IgD-negative memory B cell (primary cell): ENCODE measurements around the gene NDUFV1. TPM values are rescaled to one million over a fixed set of nuclear protein-coding genes. Genes with fewer than 3 reads are reported as not detected.
"Not testable (repeated sequence)": the region's sequence is repeated elsewhere in the genome, so short reads cannot be mapped to it uniquely, and the experiment has no call there.

Experiments used
- H3K27ac Mint-ChIP-seq, 3 donors: one replicate each; pipeline ENCODE4 v1.8.0; 2020 to 2022; ENCODE audit warnings: mild to moderate bottlenecking in 3 of 3, mixed read lengths in 3 of 3, moderate library complexity in 1 of 3
- H3K27me3 Mint-ChIP-seq: one replicate; pipeline ENCODE4 v1.8.0; 2021; ENCODE audit warnings: mixed read lengths
- H3K36me3 Mint-ChIP-seq: one replicate; pipeline ENCODE4 v1.8.0; 2020; ENCODE audit warnings: mild to moderate bottlenecking, mixed read lengths
- H3K4me1 Mint-ChIP-seq, 3 donors: one replicate each; pipeline ENCODE4 v1.8.0; 2020 to 2022; ENCODE audit warnings: mixed read lengths in 3 of 3, mild to moderate bottlenecking in 1 of 3
- H3K4me3 Mint-ChIP-seq, 4 donors: one replicate each; pipeline ENCODE4 v1.8.0; 2020 to 2022; ENCODE audit warnings: mild to moderate bottlenecking in 4 of 4, mixed read lengths in 4 of 4, moderate library complexity in 3 of 4
- H3K9me3 Mint-ChIP-seq, 3 donors: one replicate each; pipeline ENCODE4 v1.8.0; 2020 to 2021; ENCODE audit warnings: mixed read lengths in 3 of 3, mild to moderate bottlenecking in 1 of 3
- polyA plus RNA-seq: library from polyadenylated mRNA; unstranded; fragments of 300-500 nt; fragmentation: Illumina TruSeq; gene quantifications from one replicate; pipeline ENCODE4 v1.2.3, GENCODE V29; 2021

NDUFV1 gene
- polyA plus RNA-seq, 1 donor from 2014 or later = 121 TPM

DNA sequence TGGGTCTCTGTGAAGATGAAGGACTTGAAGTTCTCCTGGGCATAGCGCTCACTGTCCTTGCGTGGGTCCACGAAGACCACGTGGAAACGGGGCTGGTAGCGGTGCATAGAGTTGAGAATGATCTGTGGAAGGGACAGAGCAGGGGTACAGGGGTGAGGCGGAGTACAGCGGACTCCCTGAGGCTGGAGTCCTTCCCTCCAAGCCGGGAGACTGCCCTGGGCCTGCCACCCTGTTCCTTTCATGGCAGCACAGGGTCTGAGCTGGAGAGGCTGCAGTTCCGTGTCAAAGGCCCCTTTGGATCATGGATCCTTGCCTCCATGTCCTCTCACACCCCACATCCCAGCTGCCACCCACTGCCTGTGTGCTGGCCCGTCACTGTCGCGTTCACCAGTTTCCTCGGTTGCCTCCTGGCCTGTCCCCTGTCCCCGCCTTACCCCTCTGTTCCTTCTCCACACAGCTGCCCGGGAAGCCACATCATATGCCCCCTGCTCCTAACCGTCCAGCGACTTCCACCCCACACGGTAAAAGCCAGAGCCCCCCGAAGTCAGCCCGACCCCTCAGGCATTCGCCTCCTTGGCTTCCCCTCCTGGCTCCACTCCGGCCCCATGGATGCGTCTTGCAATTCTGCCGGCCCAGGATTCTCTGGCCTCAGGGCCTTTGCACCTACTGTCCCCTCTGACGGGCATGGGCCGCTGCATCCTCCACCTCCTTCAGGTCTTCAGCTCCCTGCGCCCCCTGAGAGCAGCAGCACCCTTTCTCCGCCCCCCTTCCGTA, 26.4 kb downstream of the NDUFV1 start:
- H3K27me3 Mint-ChIP-seq = no peaks in the 10 kb centered on the region
- H3K36me3 Mint-ChIP-seq = peaks cover 1% of the 10 kb centered on the region
- H3K4me3 Mint-ChIP-seq = peak overlapping the region in 1 of 4 donors; percentile 63
- H3K4me1 Mint-ChIP-seq = peaks cover 0 to 9% (median 7%) of the 10 kb centered on the region in 3 donors
- no peaks in the 10 kb centered on the region for H3K9me3 Mint-ChIP-seq
- H3K27ac Mint-ChIP-seq = peak overlapping the region in 1 of 3 donors; percentile 39

DNA sequence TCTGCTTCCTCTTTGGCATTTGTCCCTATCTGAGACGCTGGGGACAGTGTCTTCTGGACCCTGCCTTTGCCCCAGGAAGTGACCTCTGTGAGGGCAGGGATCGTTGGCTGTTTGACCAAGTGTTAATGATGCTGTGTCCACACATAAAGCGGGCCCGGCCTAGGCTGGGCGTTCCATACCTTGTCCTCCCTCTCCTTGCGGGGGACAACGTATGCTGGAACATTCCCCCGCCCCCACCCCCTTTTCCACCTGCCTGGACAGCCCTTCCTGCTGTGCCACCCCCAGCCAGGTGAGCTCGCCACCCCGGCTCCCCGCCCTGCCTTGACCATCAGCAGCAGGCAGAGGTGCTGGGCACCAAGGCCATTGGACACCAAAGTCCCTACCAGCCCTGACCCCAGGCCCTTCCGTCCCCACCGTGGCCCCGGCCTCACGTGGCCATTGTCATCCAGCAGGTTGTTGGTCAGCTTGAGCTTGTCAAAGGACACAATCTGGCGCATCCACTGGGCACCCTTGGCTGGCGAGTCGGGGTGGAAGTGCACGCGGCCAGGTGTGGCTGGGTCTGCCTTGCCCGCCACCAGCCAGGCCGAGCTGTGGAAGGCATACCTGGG, 27.1 kb downstream of the NDUFV1 start:
- peaks cover 0 to 9% (median 7%) of the 10 kb centered on the region in 3 donors for H3K4me1 Mint-ChIP-seq
- H3K27me3 Mint-ChIP-seq = no peaks in the 10 kb centered on the region
- no peaks in the 10 kb centered on the region for H3K9me3 Mint-ChIP-seq
- peaks cover 1% of the 10 kb centered on the region for H3K36me3 Mint-ChIP-seq
- peak overlapping the region in 1 of 4 donors; percentile 35 for H3K4me3 Mint-ChIP-seq
- peak overlapping the region in 1 of 3 donors; percentile 39 for H3K27ac Mint-ChIP-seq

DNA sequence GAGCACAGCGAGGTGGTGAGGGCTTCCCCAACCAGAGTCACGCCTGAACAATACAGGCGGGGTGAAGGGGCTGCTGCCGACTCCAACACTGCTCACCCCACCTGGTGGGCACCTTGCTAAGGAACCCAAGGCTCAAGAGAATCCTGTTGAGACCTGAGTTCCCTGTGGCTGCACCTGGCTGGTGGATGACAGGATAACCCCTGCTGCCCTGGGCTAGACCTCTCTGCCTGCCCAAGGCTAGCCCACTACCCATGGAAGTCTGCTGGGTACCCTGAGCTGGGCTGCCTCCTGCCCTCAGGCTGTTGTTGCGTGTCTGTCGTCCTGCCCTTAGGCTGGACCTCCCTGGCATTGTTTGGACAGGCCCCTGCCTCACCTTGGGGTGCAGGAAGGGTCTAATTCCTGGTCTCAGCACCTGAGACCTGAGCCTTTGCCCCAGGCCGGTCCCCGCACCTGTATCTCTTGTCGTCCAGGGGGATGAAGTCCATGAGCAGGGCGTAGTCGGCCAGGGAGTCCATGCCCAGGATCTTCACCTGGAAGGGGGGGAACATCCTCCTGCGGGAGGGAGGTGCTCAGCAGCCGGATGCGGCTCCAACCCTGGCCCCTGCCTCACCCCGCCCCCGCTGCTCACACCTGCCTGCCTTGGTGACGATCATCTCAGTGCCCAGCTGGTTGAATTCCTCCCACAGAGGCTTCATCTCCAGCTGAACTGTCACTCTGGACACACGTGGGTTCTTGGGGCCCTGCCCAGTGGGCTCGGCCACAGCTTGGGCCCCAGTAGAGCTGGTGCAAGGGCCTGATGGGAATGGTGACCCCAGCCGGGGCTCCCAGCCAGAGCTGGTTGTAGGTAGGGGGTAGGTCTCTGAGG, 27.9 kb downstream of the NDUFV1 start:
- Mint-ChIP-seq H3K27me3 (no peaks in the 10 kb centered on the region), H3K4me3 (no peak overlapping the region), H3K9me3 (no peaks in the 10 kb centered on the region), H3K27ac (no peak overlapping the region), H3K36me3 (peaks cover 1% of the 10 kb centered on the region), H3K4me1 (peaks cover 0 to 9% (median 7%) of the 10 kb centered on the region in 3 donors)

- H3K27ac Mint-ChIP-seq = no peak overlapping the region
- no peaks in the 10 kb centered on the region for H3K9me3 Mint-ChIP-seq
- H3K4me3 Mint-ChIP-seq = peak overlapping the region in 1 of 4 donors; percentile 53
- peaks cover 0 to 9% (median 7%) of the 10 kb centered on the region in 3 donors for H3K4me1 Mint-ChIP-seq
- peaks cover 1% of the 10 kb centered on the region for H3K36me3 Mint-ChIP-seq
- H3K27me3 Mint-ChIP-seq = peaks cover 3% of the 10 kb centered on the region
Measured at GRCh38 chr11:67635231-67635521, 28.4 kb downstream of the NDUFV1 start.

DNA sequence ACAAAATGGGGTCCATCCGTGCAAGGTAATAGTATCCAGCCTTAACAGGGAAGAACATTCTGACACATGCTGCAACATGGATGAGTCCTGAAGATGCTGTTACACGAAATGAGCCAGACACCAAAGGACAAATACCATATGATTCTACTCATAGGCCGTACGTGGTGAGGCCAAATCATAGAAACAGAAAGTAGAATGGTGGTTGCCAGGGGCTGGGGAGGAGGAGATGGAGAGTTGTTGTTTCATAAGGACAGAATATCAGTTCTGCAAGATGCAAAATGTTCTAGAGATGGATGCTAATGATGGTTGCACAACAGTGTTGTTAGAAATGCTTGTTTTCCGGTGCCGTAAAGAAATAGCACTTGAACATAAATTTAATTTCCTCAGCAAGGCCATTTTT, 30.2 kb downstream of the NDUFV1 start:
- Mint-ChIP-seq H3K9me3 (no peaks in the 10 kb centered on the region), H3K36me3 (peaks cover 1% of the 10 kb centered on the region), H3K27me3 (peaks cover 5% of the 10 kb centered on the region), H3K27ac (no peak overlapping the region), H3K4me3 (no peak overlapping the region), H3K4me1 (peaks cover 0 to 5% (median 3%) of the 10 kb centered on the region in 3 donors)

DNA sequence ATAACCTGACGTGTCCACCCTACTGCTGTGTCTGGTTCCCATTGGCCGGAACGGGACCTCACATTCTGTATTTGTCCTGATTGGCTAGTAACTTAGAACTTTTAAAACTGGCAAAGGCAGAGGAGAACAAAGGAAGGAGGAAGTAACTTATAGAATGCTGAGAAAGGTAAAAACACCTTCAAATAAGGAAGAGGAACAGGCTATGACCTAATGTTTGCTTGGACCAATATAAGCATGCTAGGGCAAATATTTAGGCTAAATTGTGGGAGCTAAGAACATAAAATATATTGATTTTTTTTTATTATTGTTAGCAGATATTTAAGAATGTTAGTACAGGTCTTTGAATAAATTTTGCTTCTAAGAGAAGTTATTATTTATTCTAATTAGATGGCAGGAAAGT, 30.7 kb downstream of the NDUFV1 start:
- not testable (repeated sequence) for H3K4me3 Mint-ChIP-seq, H3K4me1 Mint-ChIP-seq, H3K27me3 Mint-ChIP-seq, H3K36me3 Mint-ChIP-seq, H3K9me3 Mint-ChIP-seq
- peak overlapping the region in 1 of 3 donors; percentile 14 for H3K27ac Mint-ChIP-seq

DNA sequence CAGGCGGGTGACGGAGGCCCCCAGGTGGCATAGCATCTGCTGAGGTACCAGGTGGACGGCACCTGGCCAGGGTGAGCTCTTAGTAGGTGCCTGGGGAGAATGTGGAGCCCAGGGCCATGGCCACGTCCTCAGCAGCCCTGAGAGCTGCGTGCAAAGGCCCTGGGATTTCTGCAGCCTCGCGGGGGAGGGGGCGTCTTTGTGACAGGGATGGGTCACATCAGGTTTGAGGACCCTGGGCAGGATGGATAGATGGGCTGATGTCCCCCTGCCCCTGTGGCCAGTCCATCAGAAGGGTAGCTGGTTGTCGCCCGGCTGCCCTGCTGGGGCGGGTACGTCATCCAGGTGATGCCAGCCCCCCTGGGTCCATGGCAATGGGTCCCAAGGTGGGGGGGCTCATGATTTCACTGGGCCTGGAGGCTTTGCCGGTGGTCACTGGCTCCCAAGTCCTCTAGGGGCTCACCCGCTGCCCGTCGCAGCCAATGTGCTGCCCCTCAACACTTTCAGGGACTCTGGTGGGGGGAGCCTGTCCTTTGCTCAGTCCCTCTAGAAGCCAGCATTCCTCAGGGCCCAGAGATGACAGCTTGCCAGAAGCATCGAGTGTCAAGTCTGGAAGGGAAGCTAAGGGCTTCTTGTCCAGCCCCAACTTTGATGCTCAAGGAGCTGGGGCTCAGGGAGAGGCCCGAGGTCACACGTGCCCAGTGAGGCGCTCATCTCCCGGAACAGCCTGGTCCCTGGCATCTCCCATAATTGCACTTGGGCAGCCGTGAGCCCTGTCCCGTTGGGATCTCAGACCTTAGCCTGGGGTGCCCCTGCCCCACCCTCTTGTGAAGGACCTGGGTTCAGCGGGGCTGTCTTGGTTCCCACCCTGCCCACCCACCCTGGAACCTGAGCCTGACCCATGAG, 32.0 kb downstream of the NDUFV1 start:
- Mint-ChIP-seq H3K4me1 (peaks cover 0 to 4% (median 3%) of the 10 kb centered on the region in 3 donors), H3K4me3 (peak overlapping the region in 1 of 4 donors; percentile 45), H3K27me3 (peaks cover 8% of the 10 kb centered on the region), H3K27ac (no peak overlapping the region), H3K36me3 (peaks cover 1% of the 10 kb centered on the region), H3K9me3 (peaks cover 0 to 2% (median 0%) of the 10 kb centered on the region in 3 donors)

DNA sequence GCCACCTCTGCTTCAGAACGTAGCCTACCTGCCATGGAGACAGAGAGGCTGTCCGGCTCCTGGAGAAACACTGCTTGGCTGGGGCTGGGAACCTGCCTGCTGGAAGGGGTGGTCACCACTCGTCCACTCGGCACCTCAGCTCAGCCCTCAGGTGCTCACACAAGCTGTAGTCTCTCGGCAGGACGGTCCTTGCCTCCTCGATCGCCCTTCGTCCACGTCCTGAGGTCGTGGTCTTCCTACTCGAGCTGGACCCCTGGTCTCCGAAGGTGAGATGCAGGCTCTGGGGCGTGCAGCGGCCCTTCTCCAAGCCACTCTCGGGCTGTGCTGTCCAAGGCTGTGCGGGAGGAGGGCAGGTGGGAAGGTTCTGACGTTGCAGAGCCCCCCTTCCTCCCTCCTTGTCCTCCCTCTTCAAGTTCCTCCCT, 32.7 kb downstream of the NDUFV1 start, which contains the start of gene TBX10:
TSS of gene TBX10 (minus strand) at position 326 of the 422 bp plus-strand sequence. CDS start at position 35, 291 bp downstream.
- Mint-ChIP-seq H3K9me3 (peaks cover 0 to 4% (median 0%) of the 10 kb centered on the region in 3 donors), H3K4me1 (peaks cover 3 to 6% (median 5%) of the 10 kb centered on the region in 3 donors), H3K36me3 (peaks cover 1% of the 10 kb centered on the region), H3K27ac (no peak within 1 kb of the TSS), H3K4me3 (peak within 1 kb of the TSS in 1 of 4 donors; percentile 45), H3K27me3 (peaks cover 11% of the 10 kb centered on the region)

DNA sequence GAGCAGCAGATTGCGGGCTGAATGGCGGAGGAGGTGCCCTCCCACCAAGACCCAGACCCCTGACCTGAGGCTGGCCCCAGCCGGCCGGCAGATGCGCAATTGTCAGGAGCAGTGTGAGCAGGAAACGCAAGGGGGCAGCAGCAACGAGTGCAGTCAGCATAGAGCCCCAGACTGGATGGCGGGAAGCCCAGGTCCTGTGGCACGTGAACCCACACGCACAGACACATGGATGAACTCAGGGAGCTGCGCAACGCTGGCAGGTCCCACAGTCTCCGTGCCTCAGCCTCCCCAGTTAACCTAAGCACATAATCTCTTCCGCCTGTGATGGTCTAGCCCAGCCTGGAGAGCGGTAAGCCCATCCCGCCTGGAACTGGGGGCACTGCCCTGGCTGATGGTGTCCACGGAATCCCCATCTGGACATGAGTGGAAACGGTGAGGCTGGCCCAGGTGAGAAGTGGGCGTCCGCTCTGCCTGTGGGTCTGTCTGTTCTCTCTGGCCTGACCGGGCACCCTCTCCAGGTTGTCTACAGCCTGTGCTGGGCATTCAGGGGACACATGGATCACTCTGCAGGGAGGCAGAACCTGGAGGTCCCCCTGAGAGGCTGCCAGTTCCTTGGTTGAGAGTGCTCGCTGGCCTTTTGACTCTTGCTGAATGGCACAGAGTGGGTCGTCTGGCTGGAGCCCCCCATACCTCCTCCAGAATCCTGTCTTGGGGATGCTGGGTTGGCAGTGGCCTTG, 33.5 kb downstream of the NDUFV1 start:
- H3K4me1 Mint-ChIP-seq = peaks cover 3 to 10% (median 5%) of the 10 kb centered on the region in 3 donors
- peaks cover 11% of the 10 kb centered on the region for H3K27me3 Mint-ChIP-seq
- no peak overlapping the region for H3K27ac Mint-ChIP-seq
- peaks cover 1% of the 10 kb centered on the region for H3K36me3 Mint-ChIP-seq
- peaks cover 0 to 4% (median 0%) of the 10 kb centered on the region in 3 donors for H3K9me3 Mint-ChIP-seq
- no peak overlapping the region for H3K4me3 Mint-ChIP-seq

DNA sequence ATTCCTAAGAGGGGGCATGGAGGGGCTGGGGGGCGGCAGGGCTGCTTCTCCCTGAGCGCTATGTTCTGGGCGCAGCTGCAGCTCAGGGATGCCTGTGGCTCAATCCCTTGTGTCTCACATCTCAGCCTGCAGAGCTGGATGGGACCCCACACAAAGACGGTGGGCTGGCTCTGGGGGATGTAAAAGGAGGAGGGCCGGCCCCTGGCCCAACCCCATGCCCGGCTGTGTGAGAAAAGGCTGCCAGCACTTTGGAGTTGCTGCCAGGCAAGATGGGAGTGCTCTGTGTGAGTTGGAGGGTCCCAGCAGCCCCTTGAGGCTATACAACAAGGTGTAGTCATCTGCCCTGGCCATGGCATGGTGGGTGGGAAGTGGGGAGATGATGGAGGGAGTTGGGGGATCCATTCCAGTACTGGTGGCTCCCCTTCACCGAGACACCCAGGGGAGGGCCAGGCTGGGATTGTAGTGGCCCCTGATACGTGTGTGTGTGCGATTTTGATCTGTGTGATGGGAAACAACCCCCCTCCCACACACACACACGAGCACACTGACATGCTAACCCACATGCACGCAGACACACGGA, 34.1 kb downstream of the NDUFV1 start:
- Mint-ChIP-seq H3K4me3 (no peak overlapping the region), H3K27me3 (peaks cover 11% of the 10 kb centered on the region), H3K27ac (no peak overlapping the region), H3K36me3 (no peaks in the 10 kb centered on the region), H3K4me1 (peaks cover 3 to 10% (median 5%) of the 10 kb centered on the region in 3 donors), H3K9me3 (peaks cover 0 to 4% (median 0%) of the 10 kb centered on the region in 3 donors)

DNA sequence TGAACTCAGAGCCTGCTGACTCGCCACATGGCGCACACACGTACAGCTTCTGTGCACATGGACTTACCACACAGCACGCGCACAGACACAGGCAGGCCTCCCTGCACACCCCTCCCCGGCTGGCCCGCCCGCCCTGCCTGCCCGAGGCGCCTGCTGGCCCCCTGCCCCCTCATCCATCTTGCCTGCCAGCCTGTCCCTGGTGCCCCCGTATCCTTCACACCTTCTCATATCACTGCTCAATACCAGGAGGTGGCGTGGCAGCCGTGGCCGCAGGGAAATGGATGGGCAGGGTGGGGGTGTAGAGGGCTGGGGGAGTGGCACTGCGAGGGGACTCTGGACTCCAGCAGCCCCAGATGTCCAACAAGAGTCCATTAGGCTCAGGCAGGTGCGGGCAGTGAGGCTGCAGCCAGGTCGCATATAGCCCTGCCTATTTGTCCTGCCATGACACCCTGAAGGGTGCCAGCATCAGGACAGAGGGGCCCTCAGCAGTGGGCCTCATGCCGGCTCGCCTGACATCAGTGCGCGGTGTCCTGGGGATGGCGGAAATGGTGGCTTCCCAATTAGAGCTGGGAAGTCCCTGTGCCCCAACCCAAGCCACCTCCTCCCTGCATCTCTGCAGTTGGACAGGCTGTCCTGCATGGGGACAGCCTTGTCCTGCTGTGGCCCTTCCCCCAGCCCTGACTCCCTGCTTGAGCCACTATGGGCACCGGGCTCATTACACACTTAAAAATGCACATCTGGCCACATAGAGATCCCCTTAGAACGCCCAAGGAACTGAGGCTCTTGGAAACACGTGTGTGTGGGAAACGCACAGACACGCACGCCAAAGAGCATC, 34.8 kb downstream of the NDUFV1 start:
- Mint-ChIP-seq H3K4me1 (peaks cover 9 to 16% (median 12%) of the 10 kb centered on the region in 3 donors), H3K36me3 (peaks cover 1% of the 10 kb centered on the region)

GRCh38 chr11:67642173-67643120, 35.7 kb downstream of the NDUFV1 start:
- no peak overlapping the region for H3K27ac Mint-ChIP-seq
- peaks cover 0 to 4% (median 0%) of the 10 kb centered on the region in 3 donors for H3K9me3 Mint-ChIP-seq
- H3K36me3 Mint-ChIP-seq = peaks cover 1% of the 10 kb centered on the region
- H3K4me3 Mint-ChIP-seq = no peak overlapping the region
- peaks cover 15 to 19% (median 16%) of the 10 kb centered on the region in 3 donors for H3K4me1 Mint-ChIP-seq
- H3K27me3 Mint-ChIP-seq = peaks cover 15% of the 10 kb centered on the region

More for the DNA sequence above, 34.8 kb downstream of the NDUFV1 start:
- Mint-ChIP-seq H3K9me3 (peaks cover 0 to 4% (median 0%) of the 10 kb centered on the region in 3 donors), H3K27ac (no peak overlapping the region), H3K4me3 (no peak overlapping the region), H3K27me3 (peaks cover 14% of the 10 kb centered on the region)
